Measurements from ENCODE around the gene CD36. TPM values are rescaled to one million over a fixed set of nuclear protein-coding genes. Genes with fewer than 3 reads are reported as not detected.

The CD36 gene
- total and polyA plus RNA-seq, 2 experiments from 2014 or later: 0.40 to 1.8 TPM

- TF ChIP-seq, protein P1, sequence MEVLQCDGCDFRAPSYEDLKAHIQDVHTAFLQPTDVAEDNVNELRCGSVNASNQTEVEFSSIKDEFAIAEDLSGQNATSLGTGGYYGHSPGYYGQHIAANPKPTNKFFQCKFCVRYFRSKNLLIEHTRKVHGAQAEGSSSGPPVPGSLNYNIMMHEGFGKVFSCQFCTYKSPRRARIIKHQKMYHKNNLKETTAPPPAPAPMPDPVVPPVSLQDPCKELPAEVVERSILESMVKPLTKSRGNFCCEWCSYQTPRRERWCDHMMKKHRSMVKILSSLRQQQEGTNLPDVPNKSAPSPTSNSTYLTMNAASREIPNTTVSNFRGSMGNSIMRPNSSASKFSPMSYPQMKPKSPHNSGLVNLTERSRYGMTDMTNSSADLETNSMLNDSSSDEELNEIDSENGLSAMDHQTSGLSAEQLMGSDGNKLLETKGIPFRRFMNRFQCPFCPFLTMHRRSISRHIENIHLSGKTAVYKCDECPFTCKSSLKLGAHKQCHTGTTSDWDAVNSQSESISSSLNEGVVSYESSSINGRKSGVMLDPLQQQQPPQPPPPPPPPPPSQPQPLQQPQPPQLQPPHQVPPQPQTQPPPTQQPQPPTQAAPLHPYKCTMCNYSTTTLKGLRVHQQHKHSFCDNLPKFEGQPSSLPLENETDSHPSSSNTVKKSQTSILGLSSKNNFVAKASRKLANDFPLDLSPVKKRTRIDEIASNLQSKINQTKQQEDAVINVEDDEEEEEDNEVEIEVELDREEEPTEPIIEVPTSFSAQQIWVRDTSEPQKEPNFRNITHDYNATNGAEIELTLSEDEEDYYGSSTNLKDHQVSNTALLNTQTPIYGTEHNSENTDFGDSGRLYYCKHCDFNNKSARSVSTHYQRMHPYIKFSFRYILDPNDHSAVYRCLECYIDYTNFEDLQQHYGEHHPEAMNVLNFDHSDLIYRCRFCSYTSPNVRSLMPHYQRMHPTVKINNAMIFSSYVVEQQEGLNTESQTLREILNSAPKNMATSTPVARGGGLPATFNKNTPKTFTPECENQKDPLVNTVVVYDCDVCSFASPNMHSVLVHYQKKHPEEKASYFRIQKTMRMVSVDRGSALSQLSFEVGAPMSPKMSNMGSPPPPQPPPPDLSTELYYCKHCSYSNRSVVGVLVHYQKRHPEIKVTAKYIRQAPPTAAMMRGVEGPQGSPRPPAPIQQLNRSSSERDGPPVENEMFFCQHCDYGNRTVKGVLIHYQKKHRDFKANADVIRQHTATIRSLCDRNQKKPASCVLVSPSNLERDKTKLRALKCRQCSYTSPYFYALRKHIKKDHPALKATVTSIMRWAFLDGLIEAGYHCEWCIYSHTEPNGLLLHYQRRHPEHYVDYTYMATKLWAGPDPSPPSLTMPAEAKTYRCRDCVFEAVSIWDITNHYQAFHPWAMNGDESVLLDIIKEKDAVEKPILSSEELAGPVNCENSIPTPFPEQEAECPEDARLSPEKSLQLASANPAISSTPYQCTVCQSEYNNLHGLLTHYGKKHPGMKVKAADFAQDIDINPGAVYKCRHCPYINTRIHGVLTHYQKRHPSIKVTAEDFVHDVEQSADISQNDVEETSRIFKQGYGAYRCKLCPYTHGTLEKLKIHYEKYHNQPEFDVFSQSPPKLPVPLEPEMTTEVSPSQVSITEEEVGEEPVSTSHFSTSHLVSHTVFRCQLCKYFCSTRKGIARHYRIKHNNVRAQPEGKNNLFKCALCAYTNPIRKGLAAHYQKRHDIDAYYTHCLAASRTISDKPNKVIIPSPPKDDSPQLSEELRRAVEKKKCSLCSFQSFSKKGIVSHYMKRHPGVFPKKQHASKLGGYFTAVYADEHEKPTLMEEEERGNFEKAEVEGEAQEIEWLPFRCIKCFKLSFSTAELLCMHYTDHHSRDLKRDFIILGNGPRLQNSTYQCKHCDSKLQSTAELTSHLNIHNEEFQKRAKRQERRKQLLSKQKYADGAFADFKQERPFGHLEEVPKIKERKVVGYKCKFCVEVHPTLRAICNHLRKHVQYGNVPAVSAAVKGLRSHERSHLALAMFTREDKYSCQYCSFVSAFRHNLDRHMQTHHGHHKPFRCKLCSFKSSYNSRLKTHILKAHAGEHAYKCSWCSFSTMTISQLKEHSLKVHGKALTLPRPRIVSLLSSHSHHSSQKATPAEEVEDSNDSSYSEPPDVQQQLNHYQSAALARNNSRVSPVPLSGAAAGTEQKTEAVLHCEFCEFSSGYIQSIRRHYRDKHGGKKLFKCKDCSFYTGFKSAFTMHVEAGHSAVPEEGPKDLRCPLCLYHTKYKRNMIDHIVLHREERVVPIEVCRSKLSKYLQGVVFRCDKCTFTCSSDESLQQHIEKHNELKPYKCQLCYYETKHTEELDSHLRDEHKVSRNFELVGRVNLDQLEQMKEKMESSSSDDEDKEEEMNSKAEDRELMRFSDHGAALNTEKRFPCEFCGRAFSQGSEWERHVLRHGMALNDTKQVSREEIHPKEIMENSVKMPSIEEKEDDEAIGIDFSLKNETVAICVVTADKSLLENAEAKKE (CRISPR knock-in tag; IDR thresholded peaks at IDR 0.05): no peak
- TF ChIP-seq STAT1 (IDR thresholded peaks at IDR 0.05; ENCODE audit: unreplicated experiment) (no peak), ZNF114 (CRISPR knock-in tag; IDR thresholded peaks at IDR 0.05) (no peak), CTCF (conservative IDR thresholded peaks at IDR 0.05; ENCODE audit: low read depth in 2 of 2) (no peak), ZNF331 (CRISPR knock-in tag; IDR thresholded peaks at IDR 0.05; ENCODE audit: low read depth) (no peak)
- TF ChIP-seq, protein P2, sequence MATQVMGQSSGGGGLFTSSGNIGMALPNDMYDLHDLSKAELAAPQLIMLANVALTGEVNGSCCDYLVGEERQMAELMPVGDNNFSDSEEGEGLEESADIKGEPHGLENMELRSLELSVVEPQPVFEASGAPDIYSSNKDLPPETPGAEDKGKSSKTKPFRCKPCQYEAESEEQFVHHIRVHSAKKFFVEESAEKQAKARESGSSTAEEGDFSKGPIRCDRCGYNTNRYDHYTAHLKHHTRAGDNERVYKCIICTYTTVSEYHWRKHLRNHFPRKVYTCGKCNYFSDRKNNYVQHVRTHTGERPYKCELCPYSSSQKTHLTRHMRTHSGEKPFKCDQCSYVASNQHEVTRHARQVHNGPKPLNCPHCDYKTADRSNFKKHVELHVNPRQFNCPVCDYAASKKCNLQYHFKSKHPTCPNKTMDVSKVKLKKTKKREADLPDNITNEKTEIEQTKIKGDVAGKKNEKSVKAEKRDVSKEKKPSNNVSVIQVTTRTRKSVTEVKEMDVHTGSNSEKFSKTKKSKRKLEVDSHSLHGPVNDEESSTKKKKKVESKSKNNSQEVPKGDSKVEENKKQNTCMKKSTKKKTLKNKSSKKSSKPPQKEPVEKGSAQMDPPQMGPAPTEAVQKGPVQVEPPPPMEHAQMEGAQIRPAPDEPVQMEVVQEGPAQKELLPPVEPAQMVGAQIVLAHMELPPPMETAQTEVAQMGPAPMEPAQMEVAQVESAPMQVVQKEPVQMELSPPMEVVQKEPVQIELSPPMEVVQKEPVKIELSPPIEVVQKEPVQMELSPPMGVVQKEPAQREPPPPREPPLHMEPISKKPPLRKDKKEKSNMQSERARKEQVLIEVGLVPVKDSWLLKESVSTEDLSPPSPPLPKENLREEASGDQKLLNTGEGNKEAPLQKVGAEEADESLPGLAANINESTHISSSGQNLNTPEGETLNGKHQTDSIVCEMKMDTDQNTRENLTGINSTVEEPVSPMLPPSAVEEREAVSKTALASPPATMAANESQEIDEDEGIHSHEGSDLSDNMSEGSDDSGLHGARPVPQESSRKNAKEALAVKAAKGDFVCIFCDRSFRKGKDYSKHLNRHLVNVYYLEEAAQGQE (IDR thresholded peaks at IDR 0.05; ENCODE audit: unreplicated experiment): no peak
Measured at GRCh38 chr7:80642871-80643270, 4.4 kb downstream of the CD36 start (continued).
